GM18508 (cell line): ENCODE measurements around the gene CSGALNACT2.
A peak's percentile ranks its signal among the peaks of the same experiment; 100 is the strongest.

ENCODE experiments used
- ATAC-seq: cut with Tn5 transposase; IDR thresholded peaks from one replicate; pipeline ENCODE4 v1.9.1; 2021; ENCODE audit warnings: moderate number of reproducible peaks; ENCODE audit not compliant: insufficient read depth, unreplicated experiment

The CSGALNACT2 gene

DNA sequence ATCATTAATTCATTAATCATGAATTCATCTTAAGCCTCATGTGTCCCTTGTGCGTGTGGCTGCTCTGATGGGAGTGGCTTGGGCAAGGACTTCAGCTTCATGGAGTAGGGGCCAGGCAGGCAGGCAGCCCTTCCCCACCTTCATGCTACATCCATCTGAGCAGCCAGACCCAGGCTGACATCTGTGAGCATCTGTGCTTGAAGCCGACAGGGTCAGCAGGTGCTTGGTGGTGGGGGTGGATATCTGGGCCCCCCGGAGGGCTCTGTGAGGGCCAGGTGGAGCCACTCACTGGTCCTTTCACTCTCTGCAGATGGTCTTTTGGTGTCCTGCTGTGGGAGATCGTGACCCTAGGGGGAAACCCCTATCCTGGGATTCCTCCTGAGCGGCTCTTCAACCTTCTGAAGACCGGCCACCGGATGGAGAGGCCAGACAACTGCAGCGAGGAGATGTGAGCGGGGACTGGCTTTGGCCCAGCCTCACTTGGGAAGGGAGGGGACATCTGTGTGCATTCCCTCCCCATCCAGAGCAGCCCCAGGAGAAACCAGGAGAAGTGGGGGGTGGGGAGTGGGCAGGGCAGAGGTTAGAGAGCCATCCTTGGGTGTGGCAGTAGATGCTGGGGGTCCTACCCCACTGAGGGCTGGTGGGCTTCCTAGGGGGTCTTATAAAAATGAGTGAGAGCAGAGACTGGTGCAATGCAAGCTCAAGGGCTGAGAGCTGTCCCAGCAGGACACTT, 14.7 kb upstream of the CSGALNACT2 start:
- no peak for ATAC-seq

DNA sequence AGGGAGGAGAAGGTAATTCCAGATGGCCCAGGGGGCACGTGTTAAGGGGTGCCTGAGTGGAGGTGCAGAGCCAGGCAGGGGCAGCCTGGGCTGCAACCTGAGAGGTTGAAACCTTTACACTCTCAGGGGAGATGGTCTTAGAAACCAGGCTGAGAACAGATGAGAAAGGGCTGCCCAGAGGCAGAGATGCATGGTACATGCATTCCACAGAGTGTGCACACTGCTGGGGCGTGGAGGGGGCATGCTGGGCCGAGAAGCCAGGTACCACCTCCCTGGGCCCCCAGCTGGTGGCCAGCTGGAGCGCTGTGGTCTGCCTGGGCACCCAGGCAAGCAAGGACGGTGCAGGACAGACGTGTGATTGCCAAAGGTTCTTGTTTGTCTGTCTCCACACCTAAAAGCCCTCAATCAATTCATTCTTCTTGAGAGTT, 14.1 kb upstream of the CSGALNACT2 start:
- ATAC-seq = no peak

DNA sequence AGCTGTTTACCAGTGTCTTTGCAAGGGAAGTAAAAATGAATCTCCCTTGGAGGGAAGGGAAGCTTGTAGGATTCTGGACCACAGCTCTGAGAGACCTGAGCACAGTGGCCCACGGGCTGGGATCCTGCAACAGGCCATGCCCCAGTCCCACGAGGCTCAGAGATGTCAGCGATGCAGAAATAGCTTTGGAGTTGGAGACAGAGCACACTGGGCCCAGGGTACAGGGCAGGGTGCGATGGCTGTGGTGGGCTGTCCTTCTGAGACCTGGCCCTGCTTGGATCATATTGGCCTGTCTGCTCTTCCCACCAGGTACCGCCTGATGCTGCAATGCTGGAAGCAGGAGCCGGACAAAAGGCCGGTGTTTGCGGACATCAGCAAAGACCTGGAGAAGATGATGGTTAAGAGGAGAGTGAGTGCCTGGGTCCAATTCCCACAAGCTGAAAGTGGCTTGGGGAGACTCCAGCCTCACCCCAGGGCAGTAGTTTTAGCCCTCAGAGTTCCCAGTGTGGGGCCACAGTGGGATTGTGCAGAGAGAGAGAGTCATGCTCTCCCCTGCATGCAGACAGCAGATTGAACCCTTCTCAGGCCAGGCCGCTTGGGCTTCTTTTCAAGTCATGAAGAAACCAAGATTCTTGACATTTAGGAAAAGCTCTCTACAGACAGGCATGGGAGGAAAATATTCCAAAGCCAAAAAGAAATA, 13.5 kb upstream of the CSGALNACT2 start:
- no peak for ATAC-seq

DNA sequence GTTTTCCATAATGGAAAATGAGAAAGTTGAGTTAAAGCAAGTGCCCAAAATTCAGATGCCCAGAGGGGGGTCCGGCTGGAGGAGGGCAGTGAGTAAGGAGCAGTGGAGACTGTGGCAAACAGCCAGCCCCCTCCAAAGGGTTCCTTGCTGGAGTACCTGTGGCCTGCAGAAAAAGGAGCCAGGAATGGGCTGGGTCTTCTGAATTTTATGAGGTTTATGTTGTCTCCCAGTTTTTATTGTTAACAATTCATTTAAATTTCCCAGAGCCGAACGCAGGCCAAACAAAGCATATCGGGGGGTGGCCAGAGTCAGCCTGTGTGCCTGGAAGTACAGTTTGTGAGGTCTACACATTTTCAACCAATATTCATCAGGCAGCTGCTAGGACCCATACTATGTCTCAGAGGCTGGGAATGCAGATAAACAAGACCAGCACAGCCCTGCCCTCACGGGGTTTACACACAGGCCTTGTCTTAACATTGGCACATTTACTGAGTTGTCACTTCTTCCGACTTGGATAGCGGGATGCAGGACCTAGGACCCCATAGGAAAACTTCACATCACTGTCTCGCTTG, 12.9 kb upstream of the CSGALNACT2 start:
- ATAC-seq = no peak

DNA sequence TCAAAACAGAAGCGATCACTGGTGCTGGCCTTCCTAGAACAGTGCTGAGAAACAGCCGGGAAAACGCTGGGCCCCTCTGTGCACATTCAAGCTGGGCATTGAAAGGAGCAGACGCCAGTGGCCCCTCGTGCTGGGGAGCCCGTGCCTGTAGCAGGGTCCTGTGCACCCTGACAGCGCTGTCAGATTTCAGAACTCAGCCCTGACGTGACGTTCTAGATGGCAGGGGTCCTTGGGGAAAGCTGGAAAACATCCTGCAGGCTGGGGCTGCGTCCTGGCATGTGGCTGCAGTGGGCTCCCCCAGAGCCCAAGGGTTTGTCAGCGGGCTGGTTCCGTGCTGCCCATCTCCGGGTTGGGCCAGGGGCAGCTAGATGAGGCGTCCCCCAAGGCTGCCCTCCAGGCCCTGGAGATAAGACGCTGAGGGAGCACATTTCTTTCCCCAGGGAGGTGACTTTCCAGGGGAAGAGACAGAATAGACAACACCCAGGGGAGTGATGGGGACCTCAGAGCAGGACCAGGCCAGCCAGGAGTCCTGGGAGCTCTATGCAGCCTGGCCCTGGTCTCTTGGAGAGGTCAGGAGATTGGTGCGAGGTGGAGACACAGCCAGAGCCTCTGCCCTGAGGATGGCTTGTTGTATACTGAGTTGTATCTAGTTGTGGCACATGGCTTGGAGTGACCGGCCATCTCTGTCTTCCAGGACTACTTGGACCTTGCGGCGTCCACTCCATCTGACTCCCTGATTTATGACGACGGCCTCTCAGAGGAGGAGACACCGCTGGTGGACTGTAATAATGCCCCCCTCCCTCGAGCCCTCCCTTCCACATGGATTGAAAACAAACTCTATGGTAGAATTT, 12.1 kb upstream of the CSGALNACT2 start:
- ATAC-seq = no peak

DNA sequence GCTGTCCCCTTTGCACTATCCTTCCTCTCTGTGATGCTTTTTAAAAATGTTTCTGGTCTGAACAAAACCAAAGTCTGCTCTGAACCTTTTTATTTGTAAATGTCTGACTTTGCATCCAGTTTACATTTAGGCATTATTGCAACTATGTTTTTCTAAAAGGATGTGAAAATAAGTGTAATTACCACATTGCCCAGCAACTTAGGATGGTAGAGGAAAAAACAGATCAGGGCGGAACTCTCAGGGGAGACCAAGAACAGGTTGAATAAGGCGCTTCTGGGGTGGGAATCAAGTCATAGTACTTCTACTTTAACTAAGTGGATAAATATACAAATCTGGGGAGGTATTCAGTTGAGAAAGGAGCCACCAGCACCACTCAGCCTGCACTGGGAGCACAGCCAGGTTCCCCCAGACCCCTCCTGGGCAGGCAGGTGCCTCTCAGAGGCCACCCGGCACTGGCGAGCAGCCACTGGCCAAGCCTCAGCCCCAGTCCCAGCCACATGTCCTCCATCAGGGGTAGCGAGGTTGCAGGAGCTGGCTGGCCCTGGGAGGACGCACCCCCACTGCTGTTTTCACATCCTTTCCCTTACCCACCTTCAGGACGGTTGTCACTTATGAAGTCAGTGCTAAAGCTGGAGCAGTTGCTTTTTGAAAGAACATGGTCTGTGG, 11.4 kb upstream of the CSGALNACT2 start:
- ATAC-seq = no peak

DNA sequence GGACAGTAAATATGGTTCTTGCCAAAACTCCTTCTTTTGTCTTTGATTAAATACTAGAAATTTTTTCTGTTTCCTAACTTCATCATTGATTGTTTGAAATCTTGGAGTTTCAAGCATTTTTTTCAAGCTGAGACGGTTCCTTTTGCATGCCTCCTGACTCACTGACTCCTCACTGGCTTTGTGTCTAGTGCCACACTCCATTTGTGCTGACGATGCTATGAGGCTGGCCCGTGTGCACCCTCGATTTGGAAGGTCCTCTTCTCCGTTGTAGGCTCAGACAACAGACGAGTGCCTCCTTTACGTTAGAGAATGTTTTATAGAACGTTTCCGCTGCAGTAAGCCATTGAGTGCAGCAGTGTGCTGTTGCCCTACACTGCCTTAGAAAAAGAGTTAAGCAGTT, 10.8 kb upstream of the CSGALNACT2 start:
- no peak for ATAC-seq

DNA sequence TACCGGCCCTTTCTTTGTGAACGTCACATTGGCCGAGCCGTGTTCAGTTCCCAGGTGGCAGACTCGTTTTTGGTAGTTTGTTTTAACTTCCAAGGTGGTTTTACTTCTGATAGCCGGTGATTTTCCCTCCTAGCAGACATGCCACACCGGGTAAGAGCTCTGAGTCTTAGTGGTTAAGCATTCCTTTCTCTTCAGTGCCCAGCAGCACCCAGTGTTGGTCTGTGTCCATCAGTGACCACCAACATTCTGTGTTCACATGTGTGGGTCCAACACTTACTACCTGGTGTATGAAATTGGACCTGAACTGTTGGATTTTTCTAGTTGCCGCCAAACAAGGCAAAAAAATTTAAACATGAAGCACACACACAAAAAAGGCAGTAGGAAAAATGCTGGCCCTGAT, 9.9 kb upstream of the CSGALNACT2 start:
- no peak for ATAC-seq

DNA sequence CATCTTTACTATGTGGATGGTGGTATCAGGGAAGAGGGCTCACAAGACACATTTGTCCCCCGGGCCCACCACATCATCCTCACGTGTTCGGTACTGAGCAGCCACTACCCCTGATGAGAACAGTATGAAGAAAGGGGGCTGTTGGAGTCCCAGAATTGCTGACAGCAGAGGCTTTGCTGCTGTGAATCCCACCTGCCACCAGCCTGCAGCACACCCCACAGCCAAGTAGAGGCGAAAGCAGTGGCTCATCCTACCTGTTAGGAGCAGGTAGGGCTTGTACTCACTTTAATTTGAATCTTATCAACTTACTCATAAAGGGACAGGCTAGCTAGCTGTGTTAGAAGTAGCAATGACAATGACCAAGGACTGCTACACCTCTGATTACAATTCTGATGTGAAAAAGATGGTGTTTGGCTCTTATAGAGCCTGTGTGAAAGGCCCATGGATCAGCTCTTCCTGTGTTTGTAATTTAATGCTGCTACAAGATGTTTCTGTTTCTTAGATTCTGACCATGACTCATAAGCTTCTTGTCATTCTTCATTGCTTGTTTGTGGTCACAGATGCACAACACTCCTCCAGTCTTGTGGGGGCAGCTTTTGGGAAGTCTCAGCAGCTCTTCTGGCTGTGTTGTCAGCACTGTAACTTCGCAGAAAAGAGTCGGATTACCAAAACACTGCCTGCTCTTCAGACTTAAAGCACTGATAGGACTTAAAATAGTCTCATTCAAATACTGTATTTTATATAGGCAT, 9.1 kb upstream of the CSGALNACT2 start:
- peak; percentile 80 for ATAC-seq

DNA sequence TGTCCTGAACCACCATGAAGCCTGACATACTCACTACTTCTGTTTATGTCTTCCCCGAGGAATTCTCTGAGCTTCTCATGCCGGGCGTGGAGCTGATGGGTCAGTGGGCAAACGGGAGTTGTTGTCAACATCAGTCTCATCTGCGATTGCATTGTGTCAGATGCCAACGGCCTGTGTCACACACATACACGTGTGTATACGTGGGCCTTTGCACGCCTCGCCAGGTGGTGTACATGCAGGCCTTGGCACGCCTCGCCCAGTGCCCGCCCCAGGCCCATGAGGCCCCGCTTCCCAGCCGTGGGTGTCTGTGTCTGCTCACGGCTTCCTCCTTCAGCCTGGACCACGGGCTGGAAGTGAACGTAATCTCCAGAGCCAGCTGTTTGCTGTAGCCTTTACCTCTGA, 7.5 kb upstream of the CSGALNACT2 start:
- ATAC-seq = no peak

DNA sequence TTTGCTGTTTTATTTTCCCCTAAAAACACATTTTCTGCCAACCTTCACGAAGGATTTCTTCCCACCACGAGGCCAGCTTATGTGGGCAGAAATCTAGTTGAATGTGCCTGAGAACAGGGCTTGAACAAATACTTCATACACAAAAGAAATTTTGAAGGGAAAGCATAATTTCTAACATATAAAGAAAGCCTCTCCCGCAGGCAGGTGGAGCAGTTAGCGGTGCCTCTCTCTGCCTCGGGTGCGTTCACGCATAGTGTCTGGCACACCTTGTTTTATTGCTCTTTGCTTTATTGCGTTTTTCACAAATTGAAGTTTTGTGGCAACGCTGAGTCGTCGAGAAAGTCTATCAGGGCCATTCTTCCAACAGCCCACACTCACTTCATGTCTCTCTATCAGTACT, 7.0 kb upstream of the CSGALNACT2 start:
- no peak for ATAC-seq

DNA sequence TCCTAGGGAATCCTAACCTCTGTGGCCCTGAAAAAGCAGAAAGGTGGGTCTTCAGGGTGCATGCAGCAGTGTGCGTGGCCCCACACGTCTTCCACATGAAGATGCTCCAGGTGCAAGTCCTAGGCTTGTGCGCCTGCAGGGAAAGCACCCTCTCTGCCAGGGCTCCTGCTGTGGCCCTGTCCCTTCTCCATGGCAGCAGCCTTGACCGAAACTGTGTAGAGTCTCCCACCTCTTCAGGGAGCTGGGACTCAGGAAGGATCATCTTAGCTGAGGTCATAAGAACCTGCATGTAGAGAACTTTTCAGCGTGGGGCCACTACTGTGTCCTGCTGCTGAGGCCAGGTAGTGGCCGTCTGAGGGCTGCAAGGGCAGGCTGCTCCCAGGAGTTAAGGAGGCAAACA, 6.3 kb upstream of the CSGALNACT2 start:
- ATAC-seq = no peak

DNA sequence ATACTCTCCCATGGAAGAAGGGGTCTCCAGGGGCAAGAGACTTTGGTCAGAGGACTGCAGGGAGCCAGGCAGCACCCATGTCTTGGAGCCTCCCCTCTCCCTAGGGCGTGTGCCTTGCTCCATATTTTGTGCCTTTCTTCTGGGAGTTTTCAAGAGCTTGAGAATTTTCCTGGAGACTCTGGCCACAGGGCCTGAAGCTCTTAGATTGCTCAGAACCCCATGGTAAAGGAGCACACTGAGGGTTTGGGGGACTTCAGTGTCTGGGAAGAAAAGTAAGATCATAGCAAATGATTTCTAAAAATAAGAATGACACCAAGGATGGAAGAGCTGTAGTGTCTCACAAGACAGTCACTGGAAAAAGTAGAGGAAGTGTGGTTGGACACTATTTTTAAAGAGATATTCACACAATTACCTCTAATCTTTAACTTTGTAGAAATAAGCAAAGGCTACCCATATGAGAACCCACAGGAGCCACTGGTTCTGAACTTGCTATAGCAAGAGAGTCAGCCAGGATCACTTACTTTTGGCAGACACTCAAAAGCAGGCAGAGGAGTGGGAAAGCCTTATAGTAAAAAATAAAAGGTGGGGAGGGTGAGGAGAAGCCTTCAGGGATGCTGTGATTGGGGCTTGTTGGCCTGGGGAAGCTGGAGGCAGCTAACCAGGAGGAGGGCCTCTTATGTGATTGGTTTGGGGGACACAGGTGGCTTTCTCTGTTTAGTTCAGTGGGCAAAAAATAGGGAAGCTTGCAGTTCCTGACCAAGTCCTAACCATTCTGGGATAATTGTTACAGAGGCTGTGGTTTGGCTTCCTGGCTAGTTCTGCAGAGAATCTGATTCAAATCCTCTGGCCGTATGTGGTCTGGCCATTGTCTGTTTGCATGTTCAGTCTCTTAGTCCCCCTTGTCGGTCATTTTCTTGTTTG, 5.1 kb upstream of the CSGALNACT2 start:
- no peak for ATAC-seq

DNA sequence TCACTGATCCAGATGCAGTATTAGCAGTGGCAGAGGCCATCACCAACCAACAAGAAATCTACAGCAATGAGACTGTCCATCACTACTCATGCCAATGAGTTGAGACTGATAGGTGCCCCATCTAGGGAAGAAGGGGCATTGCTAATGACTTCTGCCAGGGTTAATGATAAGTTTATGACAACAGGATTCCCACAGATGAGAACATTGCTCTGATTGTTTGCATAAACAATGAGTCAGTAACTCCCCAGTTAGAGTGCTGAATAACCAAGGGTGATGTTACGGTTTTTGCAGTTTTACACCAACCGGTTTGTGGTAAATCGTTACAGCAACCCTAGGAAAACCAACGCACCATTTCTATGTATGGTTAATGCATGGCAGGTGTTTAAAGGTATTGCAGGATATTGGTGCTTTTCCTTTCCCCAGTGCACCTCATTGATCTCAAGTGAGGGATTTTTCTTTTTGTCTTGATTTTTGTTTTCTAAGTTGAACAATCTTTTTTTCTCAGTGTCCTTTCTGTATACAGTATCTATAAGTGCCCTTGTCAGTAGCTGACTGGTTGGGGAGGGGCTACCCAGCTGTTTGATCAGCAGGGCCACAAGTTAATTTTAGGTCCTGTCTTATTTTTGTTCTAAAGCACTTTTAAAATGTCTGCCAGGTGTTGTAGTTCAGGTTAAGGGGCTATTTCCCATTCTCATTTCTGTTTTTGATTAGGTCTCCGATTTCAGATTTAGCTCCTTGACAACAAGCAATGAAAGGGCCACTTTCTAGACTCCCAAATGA, 3.9 kb upstream of the CSGALNACT2 start:
- no peak for ATAC-seq

DNA sequence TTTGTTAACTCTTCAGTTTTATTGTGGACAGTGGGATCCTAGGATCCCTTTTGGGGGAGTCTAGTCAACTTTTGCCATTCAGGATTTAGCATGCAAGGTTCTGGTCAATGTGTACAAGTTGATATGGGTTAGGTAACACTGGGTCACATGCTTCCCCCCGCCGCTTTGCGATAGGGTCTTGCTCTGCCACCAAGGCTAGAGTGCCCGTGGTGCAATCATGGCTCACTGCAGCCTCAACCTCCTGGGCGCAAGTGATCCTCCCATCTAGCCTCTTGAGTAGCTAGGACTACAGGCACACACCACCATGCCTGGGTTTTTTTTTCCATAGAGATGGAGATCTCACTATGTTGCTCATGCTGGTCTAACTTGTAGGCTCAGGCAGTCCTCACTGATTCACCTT, 3.2 kb upstream of the CSGALNACT2 start:
- ATAC-seq = no peak

DNA sequence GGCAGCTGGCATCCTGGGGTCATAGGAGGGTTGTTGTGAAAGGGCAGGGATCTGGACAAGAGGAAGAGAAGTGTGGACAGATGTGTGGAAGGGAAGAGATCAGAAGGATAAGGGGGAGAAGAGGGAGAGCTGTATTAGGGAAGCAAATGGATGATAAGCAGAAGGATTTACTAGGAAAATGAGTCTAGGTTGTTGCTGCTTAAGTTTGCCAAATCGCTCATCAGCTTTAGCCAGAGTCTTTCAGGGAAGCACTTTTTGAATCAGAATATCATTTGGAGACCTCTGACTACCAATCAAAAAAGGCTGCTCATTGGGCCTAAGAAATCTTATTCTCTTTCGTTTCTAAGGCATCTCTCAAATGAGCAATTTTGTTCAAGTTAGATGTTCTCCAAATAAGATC, 2.6 kb upstream of the CSGALNACT2 start:
- ATAC-seq = no peak

DNA sequence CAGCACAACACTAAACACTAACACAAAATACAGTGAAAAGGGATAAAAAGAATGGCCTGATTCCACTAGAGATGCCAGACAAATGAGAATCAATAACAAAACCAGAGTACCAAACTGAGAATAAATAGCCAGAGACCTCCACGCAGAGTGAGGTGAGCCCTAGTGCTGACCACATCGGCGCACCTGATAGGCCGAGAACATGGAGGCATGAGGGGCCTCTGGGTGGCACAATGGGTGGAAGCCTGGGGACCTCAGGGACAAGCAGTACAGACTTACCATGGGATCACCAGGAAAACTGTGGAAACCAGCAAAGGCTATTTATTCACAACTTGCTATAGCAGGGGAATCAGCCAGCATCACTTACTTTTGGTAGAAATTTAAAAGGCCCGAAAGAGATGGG, 1.8 kb upstream of the CSGALNACT2 start:
- ATAC-seq = no peak
